Measurements from ENCODE around the gene ACADL. TPM values are rescaled to one million over a fixed set of nuclear protein-coding genes. Genes with fewer than 3 reads are reported as not detected.

ACADL gene
- total and polyA plus RNA-seq, 2 of the 13 experiments (the other 11 are each of a cell fraction or from before 2014, with no cell fraction given): not detected

- Histone ChIP-seq H3K27ac (ENCODE audit: extremely low read length, insufficient read depth, low read length) (no peak overlapping the region), H3K4me3 (replicated peaks in 1 of 3; ENCODE audit: insufficient read depth in 1 of 3, low read depth in 2 of 3, low read length in 3 of 3) (no peak overlapping the region), H3K27me3 (ENCODE audit: control insufficient read depth in 1 of 2, insufficient read depth in 2 of 2, low read length in 2 of 2) (no peaks in the 10 kb centered on the region), H3K4me1 (ENCODE audit: insufficient read depth, low read length) (peaks cover 17% of the 10 kb centered on the region), H2AFZ (ENCODE audit: low read length) (no peak overlapping the region), H3K9ac (ENCODE audit: insufficient read depth, low read depth, low read length) (no peak overlapping the region), H4K20me1 (ENCODE audit: insufficient read depth, low read length) (no peaks in the 10 kb centered on the region), H3K9me3 (ENCODE audit: low read length) (no peaks in the 10 kb centered on the region), H3K4me2 (ENCODE audit: low read depth, low read length) (no peak overlapping the region), H3K36me3 (replicated peaks in 1 of 2; ENCODE audit: control insufficient read depth in 1 of 2, insufficient read depth in 2 of 2, low read length in 2 of 2) (no peaks in the 10 kb centered on the region), H3K79me2 (ENCODE audit: insufficient read depth, low read length) (no peaks in the 10 kb centered on the region)
- TF ChIP-seq ZFY (CRISPR knock-in tag; IDR thresholded peaks at IDR 0.05): no peak
- CTCF ChIA-PET (ENCODE audit: low intra/inter-chr PET ratio, low total read pairs): no interaction called here
- in situ Hi-C loops (cut with HindIII; ENCODE audit: extremely low pct_ligation_motif_present, low pct_unique_long_range_greater_than_20kb) (loop anchor here (25.0 kb wide), 1 partner anchor 1803 kb away; no protein-coding TSS in a partner anchor), intact Hi-C loops (cut with micrococcal nuclease; ENCODE audit: unreplicated experiment) (no loop called here)
- DNase-seq (ENCODE audit: low spot score) (no peak), FAIRE-seq (no peak), ATAC-seq (no peak)
- POLR2A ChIA-PET: interaction anchor here (0.7 to 1.4 kb wide), 3 partner anchors 9 to 187 kb away, joined by 3 read pairs; partner anchors contain the start of gene KANSL1L
- no TSS peak for BruUV-seq (replicated peaks)
- WGBS (ENCODE audit: low lambda C conversion rate): 30% methylated on average over 4 of the region's 4 CpGs
These were observed 34.9 kb downstream of the ACADL start for GRCh38 chr2:210190345-210190744.

DNA sequence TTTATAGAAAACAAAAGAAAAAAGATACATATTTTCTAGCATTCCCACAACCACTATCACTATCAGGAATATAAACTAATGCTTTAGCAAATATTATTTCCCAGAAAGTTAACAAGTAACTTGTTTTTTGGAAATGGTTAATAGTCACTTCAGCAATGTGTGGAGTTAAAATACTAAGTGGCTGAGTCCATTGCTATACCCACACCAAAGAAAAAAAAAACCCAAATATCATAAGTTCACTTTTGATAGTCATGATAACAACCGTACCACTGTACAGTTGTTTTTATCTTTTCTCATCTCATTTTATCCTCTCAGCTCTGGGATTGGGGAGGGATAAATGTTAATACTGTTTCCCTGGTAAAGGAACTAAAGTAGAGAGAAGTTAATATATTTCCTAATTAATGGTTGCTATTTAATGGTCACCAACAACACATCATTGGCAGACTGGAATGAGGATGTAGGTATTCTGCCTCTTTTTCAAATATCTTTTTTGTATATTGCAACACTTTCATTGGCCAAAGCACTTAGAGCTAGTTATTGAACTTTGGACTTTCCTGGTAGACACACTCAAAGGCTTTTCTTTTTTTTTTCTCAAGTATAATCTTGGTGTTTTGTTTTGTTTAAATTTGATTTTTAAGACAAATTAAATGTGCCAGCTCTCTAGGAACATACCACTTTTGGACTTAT, 35.7 kb downstream of the ACADL start:
- POLR2A ChIA-PET: interaction anchor here (0.7 to 1.4 kb wide), 3 partner anchors 8 to 186 kb away, joined by 3 read pairs; partner anchors contain the start of gene KANSL1L
- WGBS (ENCODE audit: low lambda C conversion rate): 2% methylated on average over 1 of the region's 1 CpG
- in situ Hi-C loops (cut with HindIII; ENCODE audit: extremely low pct_ligation_motif_present, low pct_unique_long_range_greater_than_20kb): loop anchor here (25.0 kb wide), 1 partner anchor 1802 kb away; no protein-coding TSS in a partner anchor
- peak; percentile 60 for FAIRE-seq
- Histone ChIP-seq H3K4me2 (ENCODE audit: low read depth, low read length) (no peak overlapping the region), H3K27ac (ENCODE audit: extremely low read length, insufficient read depth, low read length) (no peak overlapping the region), H3K4me3 (replicated peaks in 1 of 3; ENCODE audit: insufficient read depth in 1 of 3, low read depth in 2 of 3, low read length in 3 of 3) (no peak overlapping the region), H2AFZ (ENCODE audit: low read length) (no peak overlapping the region), H3K9me3 (ENCODE audit: low read length) (0 out of 2 replicates have a peak, but pooled peaks cover 5% of the 10 kb centered on the region), H3K9ac (ENCODE audit: insufficient read depth, low read depth, low read length) (no peak overlapping the region), H3K36me3 (replicated peaks in 1 of 2; ENCODE audit: control insufficient read depth in 1 of 2, insufficient read depth in 2 of 2, low read length in 2 of 2) (no peaks in the 10 kb centered on the region), H4K20me1 (ENCODE audit: insufficient read depth, low read length) (no peaks in the 10 kb centered on the region), H3K27me3 (ENCODE audit: control insufficient read depth in 1 of 2, insufficient read depth in 2 of 2, low read length in 2 of 2) (no peaks in the 10 kb centered on the region), H3K4me1 (ENCODE audit: insufficient read depth, low read length) (peaks cover 11% of the 10 kb centered on the region), H3K79me2 (ENCODE audit: insufficient read depth, low read length) (no peaks in the 10 kb centered on the region)
- intact Hi-C loops (cut with micrococcal nuclease; ENCODE audit: unreplicated experiment): no loop called here
- CTCF ChIA-PET (ENCODE audit: low intra/inter-chr PET ratio, low total read pairs): no interaction called here
- DNase-seq (ENCODE audit: low spot score): peak; percentile 33
- no peak; the same call in 2 of the 3 replicates for ATAC-seq
- no TSS peak for BruUV-seq (replicated peaks)
- no peak for TF ChIP-seq ZNF746 (CRISPR knock-in tag; IDR thresholded peaks at IDR 0.05)
- no peak for TF ChIP-seq PAWR (CRISPR knock-in tag; IDR thresholded peaks at IDR 0.05; ENCODE audit: borderline replicate concordance)
- TF ChIP-seq, protein P1, sequence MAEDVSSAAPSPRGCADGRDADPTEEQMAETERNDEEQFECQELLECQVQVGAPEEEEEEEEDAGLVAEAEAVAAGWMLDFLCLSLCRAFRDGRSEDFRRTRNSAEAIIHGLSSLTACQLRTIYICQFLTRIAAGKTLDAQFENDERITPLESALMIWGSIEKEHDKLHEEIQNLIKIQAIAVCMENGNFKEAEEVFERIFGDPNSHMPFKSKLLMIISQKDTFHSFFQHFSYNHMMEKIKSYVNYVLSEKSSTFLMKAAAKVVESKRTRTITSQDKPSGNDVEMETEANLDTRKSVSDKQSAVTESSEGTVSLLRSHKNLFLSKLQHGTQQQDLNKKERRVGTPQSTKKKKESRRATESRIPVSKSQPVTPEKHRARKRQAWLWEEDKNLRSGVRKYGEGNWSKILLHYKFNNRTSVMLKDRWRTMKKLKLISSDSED (CRISPR knock-in tag; IDR thresholded peaks at IDR 0.05): no peak
- TF ChIP-seq ZBTB26 (CRISPR knock-in tag; IDR thresholded peaks at IDR 0.05; ENCODE audit: borderline replicate concordance): no peak
- no peak for TF ChIP-seq SMAD9 (CRISPR knock-in tag; IDR thresholded peaks at IDR 0.05)
- TF ChIP-seq HNF4G (IDR thresholded peaks at IDR 0.05; ENCODE audit: borderline replicate concordance, low read depth, low read length): 0 out of 2 replicates have a peak, but pooled peaks have one; percentile 17
- TF ChIP-seq HNF4G (CRISPR knock-in tag; IDR thresholded peaks at IDR 0.05; ENCODE audit: borderline replicate concordance, low read depth): no peak
- TF ChIP-seq GATAD2A (CRISPR knock-in tag; IDR thresholded peaks at IDR 0.05): peak; percentile 50; the same call in 1 of the 2 replicates
- peak; percentile 56 for TF ChIP-seq HNF4A (CRISPR knock-in tag; IDR thresholded peaks at IDR 0.05)
- TF ChIP-seq NCOR1 (IDR thresholded peaks at IDR 0.05; ENCODE audit: borderline replicate concordance, low read length): peak; percentile 50; the same call in 1 of the 2 replicates
- TF ChIP-seq CEBPB (IDR thresholded peaks at IDR 0.05; ENCODE audit: borderline replicate concordance, low read depth, low read length): peak; percentile 75
- TF ChIP-seq ZSCAN31 (CRISPR knock-in tag; IDR thresholded peaks at IDR 0.05; ENCODE audit: low read depth): no peak

All from HepG2 (cell line).